GM21529 (cell line): ENCODE data around the gene OGFOD3.

Experiments
- ATAC-seq: cut with Tn5 transposase; IDR thresholded peaks from one replicate; pipeline ENCODE4 v1.9.1; 2021; ENCODE audit not compliant: unreplicated experiment

Gene OGFOD3

GRCh38 chr17:82446649-82447048 lies 28.3 kb upstream of the OGFOD3 start:
- no peak for ATAC-seq

GRCh38 chr17:82446124-82446523 lies 27.7 kb upstream of the OGFOD3 start:
- no peak for ATAC-seq

GRCh38 chr17:82445542-82445941 lies 27.2 kb upstream of the OGFOD3 start:
- no peak for ATAC-seq

GRCh38 chr17:82444941-82445521 lies 26.6 kb upstream of the OGFOD3 start:
- no peak for ATAC-seq

- no peak for ATAC-seq
Measured at GRCh38 chr17:82444284-82444893, 26.0 kb upstream of the OGFOD3 start.

- ATAC-seq: no peak
Measured at GRCh38 chr17:82443465-82444283, 25.3 kb upstream of the OGFOD3 start.

- ATAC-seq: no peak
Measured at GRCh38 chr17:82442643-82443464, 24.5 kb upstream of the OGFOD3 start.

GRCh38 chr17:82441691-82442487 lies 23.5 kb upstream of the OGFOD3 start:
- no peak for ATAC-seq

GRCh38 chr17:82440991-82441627 lies 22.7 kb upstream of the OGFOD3 start:
- ATAC-seq: no peak

GRCh38 chr17:82440469-82440981 lies 22.1 kb upstream of the OGFOD3 start:
- ATAC-seq: no peak

- ATAC-seq: no peak
Measured at GRCh38 chr17:82439829-82440365, 21.5 kb upstream of the OGFOD3 start.

GRCh38 chr17:82439194-82439828 lies 20.9 kb upstream of the OGFOD3 start:
- ATAC-seq: no peak

- ATAC-seq: no peak
Measured at GRCh38 chr17:82438401-82439193, 20.2 kb upstream of the OGFOD3 start.

GRCh38 chr17:82437325-82437668 lies 18.9 kb upstream of the OGFOD3 start:
- ATAC-seq: no peak

GRCh38 chr17:82436601-82437324 lies 18.4 kb upstream of the OGFOD3 start:
- ATAC-seq: no peak

- ATAC-seq: no peak
Measured at GRCh38 chr17:82435601-82436583, 17.5 kb upstream of the OGFOD3 start.

- ATAC-seq: no peak
Measured at GRCh38 chr17:82435103-82435502, 16.7 kb upstream of the OGFOD3 start.
